Endothelial cell of umbilical vein (primary cell): Measurements from ENCODE around the gene BIRC3. TPM values are rescaled to one million over a fixed set of nuclear protein-coding genes. Genes with fewer than 3 reads are reported as not detected.
A peak's percentile ranks its signal among the peaks of the same experiment; 100 is the strongest.

Source experiments
- BruUV-seq: library from RNA; stranded (reverse); fragments of 400-500 nt; replicated peaks from 2 replicates; lab custom pipeline; 2021; lab: Mats Ljungman, UMichigan
- CTCF ChIA-PET: fragments of 300-600, 350-600 bp; sonication (Branson Sonifier 250); formaldehyde crosslinking; loops from one replicate; lab custom pipeline; 2021; ENCODE audit warnings: antibody characterized with exemption, inconsistent platforms; lab: Charles Lee
- POLR2A ChIA-PET: fragments of 300-600, 350-600 bp; sonication (Branson Sonifier 250); formaldehyde crosslinking; loops from one replicate; lab custom pipeline; 2021; ENCODE audit warnings: antibody characterized with exemption, inconsistent platforms; lab: Charles Lee
- DNase-seq: peaks from one replicate; pipeline ENCODE4 v3.0.0-alpha.2; 2011; ENCODE audit warnings: low read depth, low spot score
- FAIRE-seq: peaks from 2 replicates; lab custom pipeline; 2011; peaks lifted over from hg19 to GRCh38; lab: Jason Lieb, UNC
- H2AFZ ChIP-seq: 2 replicates; pipeline ENCODE4 v1.6.0; 2012; ENCODE audit warnings: low read depth, low read length, control low read depth, inconsistent platforms
- H3K27ac ChIP-seq: 2 replicates; pipeline ENCODE4 v1.5.1; 2011; ENCODE audit warnings: low read depth, mild to moderate bottlenecking, control low read depth, low read length, moderate library complexity; ENCODE audit not compliant: insufficient read depth
- H3K27me3 ChIP-seq, 2 experiments: 2 replicates each; pipeline versions ENCODE4 v1.6.0 to v1.6.1; 2011; ENCODE audit warnings: low read length in 2 of 2, mixed read lengths in 1 of 2; ENCODE audit not compliant: control insufficient read depth in 2 of 2, insufficient read depth in 2 of 2
- H3K36me3 ChIP-seq, 2 experiments: 2 replicates in 1 of 2; 3 replicates in 1 of 2; pipeline ENCODE4 v1.5.1; 2011; ENCODE audit warnings: low read length in 2 of 2, mild to moderate bottlenecking in 1 of 2, moderate library complexity in 1 of 2; ENCODE audit not compliant: control insufficient read depth in 2 of 2, insufficient read depth in 2 of 2; ENCODE audit errors: extremely low read depth in 1 of 2
- H3K4me1 ChIP-seq: 3 replicates; pipeline ENCODE4 v1.5.1; 2011; ENCODE audit warnings: mild to moderate bottlenecking, low read length; ENCODE audit not compliant: control insufficient read depth, insufficient read depth; ENCODE audit errors: extremely low read depth
- H3K4me2 ChIP-seq: 2 replicates; pipeline ENCODE4 v1.6.1; 2011; ENCODE audit warnings: low read length, control low read depth, mixed read lengths; ENCODE audit not compliant: insufficient read depth
- H3K4me3 ChIP-seq, 3 experiments: fragments of 200-600 bp in 1 of 3; sonication (generic), shearing (Covaris generic) in 1 of 3; replicated peaks in 1 of 3; 2 replicates each; pipeline ENCODE4 v1.5.1; 2011 to 2016; ENCODE audit warnings: control low read depth in 3 of 3, low read length in 3 of 3, mild to moderate bottlenecking in 2 of 3, inconsistent platforms in 1 of 3, low read depth in 1 of 3, moderate library complexity in 1 of 3; ENCODE audit not compliant: insufficient read depth in 1 of 3
- H3K79me2 ChIP-seq: 2 replicates; pipeline ENCODE4 v1.6.0; 2012; ENCODE audit warnings: low read length, inconsistent platforms; ENCODE audit not compliant: control insufficient read depth, insufficient read depth
- H3K9ac ChIP-seq: replicated peaks from 2 replicates; pipeline ENCODE3; 2011; ENCODE audit warnings: low read length, control low read depth; ENCODE audit not compliant: insufficient read depth; ENCODE audit errors: extremely low read depth
- H3K9me1 ChIP-seq: replicated peaks from 3 replicates; pipeline ENCODE4 v1.6.0; 2011; ENCODE audit warnings: mild to moderate bottlenecking, low read length; ENCODE audit not compliant: control insufficient read depth, insufficient read depth; ENCODE audit errors: extremely low read depth
- H3K9me3 ChIP-seq: replicated peaks from 2 replicates; pipeline ENCODE4 v1.5.1; 2012; ENCODE audit warnings: low read length, inconsistent platforms; ENCODE audit not compliant: control insufficient read depth, insufficient read depth
- H4K20me1 ChIP-seq: replicated peaks from 2 replicates; pipeline ENCODE3; 2011; ENCODE audit warnings: mild to moderate bottlenecking, low read length; ENCODE audit not compliant: control insufficient read depth, insufficient read depth; ENCODE audit errors: extremely low read depth
- EZH2 ChIP-seq: IDR thresholded peaks from 2 replicates; pipeline ENCODE4 v1.6.1; 2012; ENCODE audit warnings: borderline replicate concordance, low read depth, mild to moderate bottlenecking, moderate library complexity, low read length, inconsistent platforms; ENCODE audit not compliant: severe bottlenecking
- FOS ChIP-seq: IDR thresholded peaks from 2 replicates; pipeline ENCODE4 v1.6.1; 2011; ENCODE audit warnings: mild to moderate bottlenecking, low read length, moderate library complexity, borderline replicate concordance; ENCODE audit not compliant: insufficient read depth
- GATA2 ChIP-seq: IDR thresholded peaks from 2 replicates; pipeline ENCODE4 v1.7.0; 2011; ENCODE audit warnings: low read depth, mild to moderate bottlenecking, moderate library complexity, mixed read lengths, low read length; ENCODE audit not compliant: insufficient read length, insufficient read depth
- JUN ChIP-seq: IDR thresholded peaks from 2 replicates; pipeline ENCODE4 v1.6.1; 2011; ENCODE audit warnings: borderline replicate concordance, low read depth; ENCODE audit not compliant: insufficient read length, insufficient read depth
- MYC ChIP-seq: IDR thresholded peaks from one replicate; pipeline ENCODE4 v1.6.1; 2011; ENCODE audit warnings: mild to moderate bottlenecking, low read depth, low read length
- POLR2A ChIP-seq: IDR thresholded peaks from 2 replicates; pipeline ENCODE4 v1.6.1; 2012; ENCODE audit warnings: low read depth, mild to moderate bottlenecking, control low read depth, low read length
- POLR2AphosphoS5 ChIP-seq: IDR thresholded peaks from 2 replicates; pipeline ENCODE4 v1.6.1; 2012; ENCODE audit warnings: low read depth, mild to moderate bottlenecking, control low read depth, low read length, moderate library complexity; ENCODE audit not compliant: insufficient read depth
- dilution Hi-C: fragments of 300-500 bp; cut with MboI; formaldehyde crosslinking; loops from one replicate; pipeline ENCODE4 v1.15.0; 2019; ENCODE audit warnings: low sequenced_read_pairs; ENCODE audit not compliant: extremely low pct_ligation_motif_present
- intact Hi-C: fragments of 100-400 bp; cut with micrococcal nuclease; formaldehyde crosslinking; loops from one replicate; pipeline ENCODE4 v1.10.0; 2022
- polyA plus RNA-seq, 4 experiments: library from polyadenylated mRNA; depleted of rRNA in 3 of 4; stranded (reverse) in 3 of 4; unstranded in 1 of 4; fragments of >200 nt; gene quantifications; 2 replicates each; pipeline versions ENCODE4 v1.2.1 to v1.2.3, GENCODE V29; 2011 to 2012; ENCODE audit warnings: missing spikeins in 1 of 4
- total RNA-seq: library from RNA; stranded (reverse); gene quantifications from 2 replicates; pipeline ENCODE4 v1.2.3, GENCODE V29; 2021
- TF ChIP-seq, protein P1 (sequence below), 2 donors: IDR thresholded peaks; 1 replicate in 1 of 2; 2 replicates in 1 of 2; pipeline ENCODE4 v1.5.1; 2011; ENCODE audit warnings: low read length in 2 of 2, mild to moderate bottlenecking in 2 of 2, moderate library complexity in 2 of 2, control low read depth in 1 of 2, inconsistent platforms in 1 of 2, low read depth in 1 of 2; ENCODE audit not compliant: insufficient read depth in 1 of 2; ENCODE audit errors: extremely low read depth in 1 of 2
- TF ChIP-seq, protein P2 (sequence below): IDR thresholded peaks from 2 replicates; pipeline ENCODE4 v1.6.1; 2011; ENCODE audit not compliant: insufficient read depth, insufficient read length

The BIRC3 gene
- total and polyA plus RNA-seq, 2 donors (not counting 3 experiments of a cell fraction or from before 2014, with no cell fraction given), result 0.28 to 1.4 TPM

DNA sequence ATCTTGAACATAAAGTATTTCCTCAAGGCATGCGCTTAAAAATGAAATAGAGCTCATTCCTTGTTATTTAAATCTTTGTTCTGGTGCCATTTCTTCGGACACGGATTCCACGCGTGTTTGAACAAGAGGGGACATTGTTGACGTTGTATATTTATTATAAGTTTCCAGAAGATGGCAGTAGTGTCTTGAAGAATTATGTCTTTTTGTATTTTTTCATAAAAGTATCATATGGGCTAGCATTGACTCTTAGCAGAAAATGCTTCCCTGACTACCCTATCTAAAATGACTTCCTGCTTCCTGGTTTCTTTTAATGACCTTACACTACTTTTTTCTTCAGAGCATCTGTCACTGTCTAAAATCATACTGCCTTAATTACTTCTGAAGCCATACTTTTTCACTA lies 50.1 kb downstream of the BIRC3 start:
- Histone ChIP-seq H3K9ac (no peak overlapping the region), H3K79me2 (peaks cover 31% of the 10 kb centered on the region), H2AFZ (no peak overlapping the region), H3K36me3 (peaks cover 14 to 38% of the 10 kb centered on the region in 2 experiments), H3K4me1 (peaks cover 9% of the 10 kb centered on the region), H3K4me2 (peak overlapping the region; percentile 42), H3K4me3 (no peak overlapping the region), H3K9me1 (no peaks in the 10 kb centered on the region), H4K20me1 (no peaks in the 10 kb centered on the region), H3K9me3 (no peaks in the 10 kb centered on the region), H3K27ac (no peak overlapping the region), H3K27me3 (no peaks in the 10 kb centered on the region)
- TF ChIP-seq, protein P1, sequence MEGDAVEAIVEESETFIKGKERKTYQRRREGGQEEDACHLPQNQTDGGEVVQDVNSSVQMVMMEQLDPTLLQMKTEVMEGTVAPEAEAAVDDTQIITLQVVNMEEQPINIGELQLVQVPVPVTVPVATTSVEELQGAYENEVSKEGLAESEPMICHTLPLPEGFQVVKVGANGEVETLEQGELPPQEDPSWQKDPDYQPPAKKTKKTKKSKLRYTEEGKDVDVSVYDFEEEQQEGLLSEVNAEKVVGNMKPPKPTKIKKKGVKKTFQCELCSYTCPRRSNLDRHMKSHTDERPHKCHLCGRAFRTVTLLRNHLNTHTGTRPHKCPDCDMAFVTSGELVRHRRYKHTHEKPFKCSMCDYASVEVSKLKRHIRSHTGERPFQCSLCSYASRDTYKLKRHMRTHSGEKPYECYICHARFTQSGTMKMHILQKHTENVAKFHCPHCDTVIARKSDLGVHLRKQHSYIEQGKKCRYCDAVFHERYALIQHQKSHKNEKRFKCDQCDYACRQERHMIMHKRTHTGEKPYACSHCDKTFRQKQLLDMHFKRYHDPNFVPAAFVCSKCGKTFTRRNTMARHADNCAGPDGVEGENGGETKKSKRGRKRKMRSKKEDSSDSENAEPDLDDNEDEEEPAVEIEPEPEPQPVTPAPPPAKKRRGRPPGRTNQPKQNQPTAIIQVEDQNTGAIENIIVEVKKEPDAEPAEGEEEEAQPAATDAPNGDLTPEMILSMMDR (IDR thresholded peaks at IDR 0.05; ENCODE audit: extremely low read depth in 1 of 2, insufficient read depth in 1 of 2, low read depth in 1 of 2, low read length in 2 of 2), result no peak
- no peak for TF ChIP-seq MYC
- no peak for TF ChIP-seq POLR2A
- TF ChIP-seq EZH2, result no peak
- TF ChIP-seq JUN, result no peak
- TF ChIP-seq, protein P2, sequence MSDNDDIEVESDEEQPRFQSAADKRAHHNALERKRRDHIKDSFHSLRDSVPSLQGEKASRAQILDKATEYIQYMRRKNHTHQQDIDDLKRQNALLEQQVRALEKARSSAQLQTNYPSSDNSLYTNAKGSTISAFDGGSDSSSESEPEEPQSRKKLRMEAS, result no peak
- no peak for TF ChIP-seq POLR2AphosphoS5
- no peak for TF ChIP-seq GATA2
- TF ChIP-seq FOS, result no peak
- POLR2A ChIA-PET, result no interaction called here
- CTCF ChIA-PET, result interaction anchor here (0.7 to 3.8 kb wide), 34 partner anchors 8 to 690 kb away, joined by 3 to 58 read pairs (median 4); no protein-coding TSS in a partner anchor
- dilution Hi-C loops, result no loop called here
- FAIRE-seq (peak; percentile 4), DNase-seq (peak; percentile 66)
- intact Hi-C loops, result loop anchor here (1.0 kb wide), 1 partner anchor 128 kb away; no protein-coding TSS in a partner anchor
- no TSS peak for BruUV-seq
